ENCODE measurements around the gene PTGDR2.

GRCh38 chr11:60895687-60896086 is 39.9 kb upstream of the PTGDR2 start:
- TF ChIP-seq, protein P1, sequence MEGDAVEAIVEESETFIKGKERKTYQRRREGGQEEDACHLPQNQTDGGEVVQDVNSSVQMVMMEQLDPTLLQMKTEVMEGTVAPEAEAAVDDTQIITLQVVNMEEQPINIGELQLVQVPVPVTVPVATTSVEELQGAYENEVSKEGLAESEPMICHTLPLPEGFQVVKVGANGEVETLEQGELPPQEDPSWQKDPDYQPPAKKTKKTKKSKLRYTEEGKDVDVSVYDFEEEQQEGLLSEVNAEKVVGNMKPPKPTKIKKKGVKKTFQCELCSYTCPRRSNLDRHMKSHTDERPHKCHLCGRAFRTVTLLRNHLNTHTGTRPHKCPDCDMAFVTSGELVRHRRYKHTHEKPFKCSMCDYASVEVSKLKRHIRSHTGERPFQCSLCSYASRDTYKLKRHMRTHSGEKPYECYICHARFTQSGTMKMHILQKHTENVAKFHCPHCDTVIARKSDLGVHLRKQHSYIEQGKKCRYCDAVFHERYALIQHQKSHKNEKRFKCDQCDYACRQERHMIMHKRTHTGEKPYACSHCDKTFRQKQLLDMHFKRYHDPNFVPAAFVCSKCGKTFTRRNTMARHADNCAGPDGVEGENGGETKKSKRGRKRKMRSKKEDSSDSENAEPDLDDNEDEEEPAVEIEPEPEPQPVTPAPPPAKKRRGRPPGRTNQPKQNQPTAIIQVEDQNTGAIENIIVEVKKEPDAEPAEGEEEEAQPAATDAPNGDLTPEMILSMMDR (IDR thresholded peaks at IDR 0.05), result no peak
- no peak for TF ChIP-seq POLR2A (IDR thresholded peaks at IDR 0.05)

All from thyroid gland (tissue), 4 donors.